Measurements from ENCODE around the gene EFEMP1. TPM values are rescaled to one million over a fixed set of nuclear protein-coding genes. Genes with fewer than 3 reads are reported as not detected.

The EFEMP1 gene
- total RNA-seq, 1 experiment from 2014 or later, result 9.4 TPM

DNA sequence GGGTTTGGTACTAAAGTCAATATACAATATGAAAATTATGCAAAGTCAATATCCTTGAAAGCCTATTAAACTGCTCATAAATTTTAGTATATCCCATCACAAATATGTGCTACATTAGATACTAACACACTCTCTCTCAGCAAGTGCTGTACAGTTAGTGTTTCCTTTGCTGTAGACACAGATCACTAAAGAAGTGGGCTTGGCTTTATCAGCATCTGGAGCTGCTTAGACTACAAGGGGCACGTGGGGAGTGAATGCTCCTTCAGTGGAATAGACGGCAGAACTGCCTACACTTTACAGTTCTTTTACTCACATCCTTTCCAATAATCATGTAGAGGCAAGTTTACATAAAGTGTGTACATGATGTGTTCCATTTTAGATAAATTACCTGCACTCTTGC, 26.0 kb upstream of the EFEMP1 start:
- no peaks in the 10 kb centered on the region for H3K27me3 ChIP-seq (ENCODE audit: control insufficient read depth, insufficient read depth, low read length)
- no peaks in the 10 kb centered on the region for H3K36me3 ChIP-seq (replicated peaks; ENCODE audit: control insufficient read depth, insufficient read depth, low read length)
- H3K4me3 ChIP-seq (ENCODE audit: insufficient read depth, low read depth, low read length), result no peak overlapping the region
- no peak for DNase-seq

DNA sequence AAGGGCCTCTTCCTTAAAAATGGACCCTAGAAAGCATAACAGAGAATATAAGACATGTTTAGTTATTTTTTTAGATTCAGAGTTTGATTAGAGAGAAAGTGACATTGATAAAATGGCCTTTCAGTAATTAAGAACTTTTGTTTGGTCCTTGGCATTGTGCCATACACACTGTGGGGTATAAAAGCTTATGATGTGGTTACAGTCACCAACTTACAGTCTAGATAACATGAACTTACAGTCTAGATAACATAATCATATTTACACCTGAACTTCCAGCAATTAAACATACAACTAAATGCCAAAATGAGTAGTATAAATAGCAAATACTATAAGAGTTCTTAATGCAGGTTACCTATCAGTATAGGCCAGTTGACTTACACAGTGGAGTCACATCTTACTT, 25.6 kb upstream of the EFEMP1 start:
- DNase-seq, result no peak
- no peaks in the 10 kb centered on the region for H3K27me3 ChIP-seq (ENCODE audit: control insufficient read depth, insufficient read depth, low read length)
- no peaks in the 10 kb centered on the region for H3K36me3 ChIP-seq (replicated peaks; ENCODE audit: control insufficient read depth, insufficient read depth, low read length)
- H3K4me3 ChIP-seq (ENCODE audit: insufficient read depth, low read depth, low read length), result no peak overlapping the region

DNA sequence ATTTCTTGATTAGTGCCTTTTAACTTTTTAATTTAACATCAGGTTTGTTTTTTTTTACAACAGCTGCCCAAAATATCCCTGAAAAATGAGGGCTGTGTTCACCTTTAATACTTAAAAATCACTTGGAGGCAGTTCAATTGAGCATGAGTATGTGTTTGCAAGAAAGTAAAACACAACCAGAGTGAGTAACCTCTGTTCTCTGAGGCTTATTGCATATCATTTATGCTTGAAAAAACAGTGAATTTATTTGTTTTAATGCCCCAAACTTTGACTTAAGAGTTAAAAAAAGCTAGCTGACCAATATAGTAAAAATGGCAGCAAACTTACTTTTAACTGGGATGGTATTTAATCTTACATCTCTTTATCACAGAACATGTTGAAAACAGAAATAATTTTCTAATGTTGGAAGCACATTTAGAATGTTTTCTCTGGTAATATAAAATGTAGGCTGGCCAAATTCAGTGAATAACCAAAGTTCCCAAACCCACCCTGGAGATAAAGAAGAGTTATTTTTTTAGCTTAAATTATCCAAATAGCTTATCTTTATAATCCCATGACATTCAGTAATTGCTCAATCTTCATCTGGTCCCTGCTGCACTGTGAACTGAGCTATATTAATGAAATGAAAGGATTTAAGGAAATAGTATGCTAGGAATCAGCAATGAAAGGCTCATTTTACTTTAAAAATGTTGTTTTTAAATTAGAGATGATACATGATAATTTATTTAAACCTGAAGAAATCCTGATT, 24.8 kb upstream of the EFEMP1 start:
- Histone ChIP-seq H3K36me3 (replicated peaks; ENCODE audit: control insufficient read depth, insufficient read depth, low read length) (no peaks in the 10 kb centered on the region), H3K4me3 (ENCODE audit: insufficient read depth, low read depth, low read length) (no peak overlapping the region), H3K27me3 (ENCODE audit: control insufficient read depth, insufficient read depth, low read length) (no peaks in the 10 kb centered on the region)
- no peak for DNase-seq

DNA sequence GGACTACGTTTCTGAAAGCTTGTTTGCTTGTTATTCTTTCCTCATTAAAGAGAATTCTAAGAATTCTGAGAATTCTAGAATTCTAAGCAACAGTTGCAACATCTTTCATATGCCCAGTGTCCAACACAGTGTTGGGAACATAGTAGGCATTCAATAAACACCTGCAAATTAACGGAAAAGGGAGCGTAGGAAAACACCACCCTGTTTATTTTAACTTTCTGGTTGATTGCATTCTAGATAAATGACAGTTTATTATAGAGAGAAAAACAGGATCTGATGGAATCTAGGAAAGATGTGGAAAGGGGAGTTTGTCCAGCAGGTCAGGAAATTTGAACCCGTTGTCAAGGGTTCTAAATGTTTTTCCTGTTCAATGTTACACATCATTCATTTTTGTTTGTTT, 24.2 kb upstream of the EFEMP1 start:
- DNase-seq, result no peak
- no peaks in the 10 kb centered on the region for H3K27me3 ChIP-seq (ENCODE audit: control insufficient read depth, insufficient read depth, low read length)
- no peak overlapping the region for H3K4me3 ChIP-seq (ENCODE audit: insufficient read depth, low read depth, low read length)
- no peaks in the 10 kb centered on the region for H3K36me3 ChIP-seq (replicated peaks; ENCODE audit: control insufficient read depth, insufficient read depth, low read length)

DNA sequence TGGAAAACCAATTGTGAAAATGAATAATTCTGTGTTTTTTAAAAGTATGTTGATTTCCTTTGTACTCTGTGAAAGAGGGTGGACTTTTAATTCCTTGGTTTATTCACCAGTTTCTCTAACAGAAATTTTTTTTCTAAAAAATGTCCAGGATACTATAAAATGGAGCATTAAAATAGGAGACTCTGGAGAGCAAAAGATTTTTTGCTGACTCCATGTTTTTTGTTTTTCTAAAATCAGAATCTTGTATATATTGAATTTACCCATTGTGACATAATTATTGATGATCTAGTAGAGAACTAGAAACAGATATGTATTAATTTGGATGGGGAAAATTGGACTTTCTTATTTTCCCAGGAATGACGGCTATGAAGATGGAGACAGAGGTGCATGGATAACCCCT, 23.2 kb upstream of the EFEMP1 start:
- H3K4me3 ChIP-seq (ENCODE audit: insufficient read depth, low read depth, low read length), result no peak overlapping the region
- no peak for DNase-seq
- no peaks in the 10 kb centered on the region for H3K36me3 ChIP-seq (replicated peaks; ENCODE audit: control insufficient read depth, insufficient read depth, low read length)
- no peaks in the 10 kb centered on the region for H3K27me3 ChIP-seq (ENCODE audit: control insufficient read depth, insufficient read depth, low read length)

DNA sequence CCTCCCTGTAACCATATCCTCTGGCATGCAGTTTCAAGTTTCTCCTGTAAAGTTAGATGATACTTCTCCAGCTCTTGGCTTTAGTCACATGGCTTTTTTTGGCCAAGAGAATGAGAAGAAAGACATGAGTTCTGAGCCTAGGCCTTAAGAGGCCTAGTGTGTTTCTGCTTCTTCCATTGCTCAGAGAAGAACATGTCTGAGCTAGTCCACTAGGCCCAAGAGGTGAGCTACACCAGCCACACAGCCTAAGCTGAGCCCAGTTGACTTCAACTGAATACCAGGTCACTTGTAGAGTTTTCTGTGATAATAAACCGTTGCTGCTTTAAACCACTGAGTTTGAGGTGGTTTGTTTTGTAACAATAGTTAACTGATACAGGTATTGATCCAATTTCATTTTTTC, 19.9 kb upstream of the EFEMP1 start:
- H3K27me3 ChIP-seq (ENCODE audit: control insufficient read depth, insufficient read depth, low read length), result no peaks in the 10 kb centered on the region
- no peak overlapping the region for H3K4me3 ChIP-seq (ENCODE audit: insufficient read depth, low read depth, low read length)
- H3K36me3 ChIP-seq (replicated peaks; ENCODE audit: control insufficient read depth, insufficient read depth, low read length), result no peaks in the 10 kb centered on the region
- no peak for DNase-seq

DNA sequence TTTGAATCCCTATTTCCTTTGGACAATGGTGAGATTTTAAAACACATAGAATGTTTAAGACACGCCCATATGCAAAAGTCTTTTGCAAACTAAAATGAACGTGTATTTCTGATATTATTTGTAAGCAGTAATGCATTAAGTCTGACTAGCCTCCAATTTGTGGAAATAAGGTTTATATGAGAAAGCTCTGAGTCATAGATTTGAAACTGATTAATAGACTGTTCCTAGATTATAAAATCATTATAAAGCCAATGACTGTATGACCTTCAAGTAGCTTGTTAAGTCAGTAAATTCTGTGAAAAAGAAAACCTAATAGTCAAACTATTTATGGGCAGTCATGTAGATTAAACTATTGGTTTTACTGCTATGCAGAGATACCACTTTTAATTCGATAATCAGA, 12.8 kb upstream of the EFEMP1 start:
- Histone ChIP-seq H3K4me3 (ENCODE audit: insufficient read depth, low read depth, low read length) (no peak overlapping the region), H3K27me3 (ENCODE audit: control insufficient read depth, insufficient read depth, low read length) (no peaks in the 10 kb centered on the region), H3K36me3 (replicated peaks; ENCODE audit: control insufficient read depth, insufficient read depth, low read length) (no peaks in the 10 kb centered on the region)
- DNase-seq, result no peak

DNA sequence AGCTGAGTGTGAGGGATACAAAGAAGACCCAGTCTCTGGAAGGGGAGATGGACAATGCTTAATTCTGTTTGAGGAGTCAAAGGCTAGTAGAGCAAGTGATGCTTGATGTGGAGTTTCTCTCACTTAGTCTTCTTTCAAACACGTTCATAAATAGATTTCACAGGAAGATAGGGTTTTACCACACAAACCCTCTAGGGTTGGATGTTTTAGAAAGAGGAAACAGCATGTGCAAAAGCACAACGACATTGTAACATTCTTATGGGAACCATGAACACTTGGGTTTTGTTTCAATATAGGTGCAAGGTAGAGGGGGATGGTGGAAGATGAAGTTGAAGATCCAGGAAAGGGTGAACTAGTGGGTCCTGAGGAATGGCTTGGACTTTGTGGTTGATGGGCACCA, 10.8 kb upstream of the EFEMP1 start:
- DNase-seq, result no peak
- Histone ChIP-seq H3K27me3 (ENCODE audit: control insufficient read depth, insufficient read depth, low read length) (no peaks in the 10 kb centered on the region), H3K4me3 (ENCODE audit: insufficient read depth, low read depth, low read length) (no peak overlapping the region), H3K36me3 (replicated peaks; ENCODE audit: control insufficient read depth, insufficient read depth, low read length) (no peaks in the 10 kb centered on the region)

DNA sequence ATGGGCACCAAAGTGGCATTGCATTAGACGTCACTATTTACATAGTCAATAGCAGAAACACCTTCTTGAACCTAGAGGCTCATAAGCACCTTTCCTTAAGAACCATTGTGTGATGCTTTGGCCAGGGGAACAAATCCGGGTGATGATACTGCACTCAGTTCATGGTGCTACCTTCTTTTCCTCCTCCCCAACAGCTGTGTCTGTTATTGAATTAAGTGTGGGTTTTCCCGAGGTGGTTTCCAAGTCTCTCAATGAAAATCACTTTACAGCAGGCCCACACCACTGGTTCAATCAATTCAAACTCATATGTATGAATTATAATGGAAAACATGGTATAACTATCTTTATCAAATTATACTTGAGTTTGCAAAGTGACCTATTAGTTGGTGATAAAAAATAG, 9.3 kb upstream of the EFEMP1 start:
- DNase-seq, result no peak
- H3K4me3 ChIP-seq (ENCODE audit: insufficient read depth, low read depth, low read length), result no peak overlapping the region

DNA sequence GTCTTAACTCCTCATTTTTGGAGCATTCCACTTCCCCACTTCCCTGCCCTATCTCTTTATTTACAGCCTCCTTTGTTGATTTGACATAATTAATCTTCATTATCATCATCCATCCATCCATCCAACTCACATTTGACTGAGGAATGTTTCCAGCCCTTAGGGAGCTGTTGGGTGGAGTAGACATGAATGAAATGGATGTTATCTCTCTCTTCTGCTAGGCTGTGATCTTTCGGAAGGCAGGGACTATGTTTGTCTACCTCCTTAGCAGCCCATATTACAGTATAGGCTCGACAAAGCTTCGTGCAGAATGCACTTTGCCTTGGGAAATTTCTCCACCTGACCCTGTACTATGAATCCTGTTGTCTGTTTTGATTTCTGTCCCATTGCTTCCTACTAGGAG, 7.7 kb upstream of the EFEMP1 start:
- Histone ChIP-seq H3K27me3 (ENCODE audit: control insufficient read depth, insufficient read depth, low read length) (no peaks in the 10 kb centered on the region), H3K4me3 (ENCODE audit: insufficient read depth, low read depth, low read length) (no peak overlapping the region), H3K36me3 (replicated peaks; ENCODE audit: control insufficient read depth, insufficient read depth, low read length) (no peaks in the 10 kb centered on the region)
- no peak for DNase-seq

More for the DNA sequence above, 9.3 kb upstream of the EFEMP1 start:
- no peaks in the 10 kb centered on the region for H3K27me3 ChIP-seq (ENCODE audit: control insufficient read depth, insufficient read depth, low read length)
- no peaks in the 10 kb centered on the region for H3K36me3 ChIP-seq (replicated peaks; ENCODE audit: control insufficient read depth, insufficient read depth, low read length)

DNA sequence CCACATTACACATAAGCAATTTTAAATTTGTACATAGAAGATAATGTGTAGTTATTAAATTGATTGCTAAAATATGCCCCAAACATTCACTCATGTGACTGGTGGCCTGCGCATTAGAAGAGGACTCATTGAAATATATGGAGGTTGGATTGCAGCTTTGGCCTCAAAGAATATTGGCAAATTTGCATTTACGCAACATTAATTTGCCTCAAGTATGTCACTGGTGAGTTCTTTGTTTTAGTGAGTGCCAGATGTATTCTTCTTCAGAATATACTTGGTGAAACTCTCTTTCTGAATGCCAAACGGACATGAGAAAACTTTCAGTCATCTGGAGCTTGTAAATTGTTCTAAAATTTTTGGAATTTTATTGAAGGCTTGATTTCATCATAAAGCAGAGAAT, 5.9 kb upstream of the EFEMP1 start:
- Histone ChIP-seq H3K27me3 (ENCODE audit: control insufficient read depth, insufficient read depth, low read length) (peaks cover 9% of the 10 kb centered on the region), H3K4me3 (ENCODE audit: insufficient read depth, low read depth, low read length) (no peak overlapping the region), H3K36me3 (replicated peaks; ENCODE audit: control insufficient read depth, insufficient read depth, low read length) (no peaks in the 10 kb centered on the region)
- DNase-seq, result no peak

DNA sequence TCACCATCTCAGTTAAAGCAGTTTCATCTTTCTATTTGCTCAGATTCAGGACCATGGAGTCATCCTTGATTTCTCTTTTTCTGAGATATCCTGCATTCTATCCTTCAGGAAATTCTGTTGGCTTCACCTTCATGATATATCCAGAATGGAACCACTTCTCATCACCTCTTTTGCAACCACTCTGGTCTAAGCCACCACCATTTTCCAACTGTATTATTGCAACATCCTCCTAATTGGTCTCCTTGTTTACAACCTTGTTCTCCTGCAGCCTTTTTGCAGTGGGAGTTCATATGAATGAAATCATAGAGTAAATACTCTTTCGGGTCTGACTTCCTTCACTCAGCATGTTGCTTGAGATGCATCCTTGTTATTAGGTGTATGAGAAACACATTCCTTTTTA, 3.4 kb upstream of the EFEMP1 start:
- DNase-seq, result no peak
- Histone ChIP-seq H3K36me3 (replicated peaks; ENCODE audit: control insufficient read depth, insufficient read depth, low read length) (no peaks in the 10 kb centered on the region), H3K27me3 (ENCODE audit: control insufficient read depth, insufficient read depth, low read length) (peaks cover 27% of the 10 kb centered on the region)

DNA sequence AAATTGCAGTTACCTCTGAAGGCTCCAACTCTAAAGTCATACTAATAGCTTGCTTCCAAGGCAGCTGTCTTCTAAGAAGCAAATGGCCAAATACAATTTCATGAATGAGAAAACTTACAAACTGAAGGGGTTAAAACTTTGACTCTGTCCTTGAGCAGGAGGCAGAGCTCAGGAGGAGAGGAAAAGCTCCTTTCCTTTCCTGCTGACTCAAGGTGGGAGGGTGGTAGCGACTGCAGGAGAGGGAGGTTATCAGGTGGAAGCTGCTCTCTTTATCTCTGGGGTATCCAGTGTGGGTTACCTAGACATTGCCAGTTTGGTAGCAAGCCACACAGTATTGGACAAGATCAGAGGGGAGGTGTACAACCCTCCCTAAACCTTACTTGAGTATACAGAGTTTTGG, 2.7 kb upstream of the EFEMP1 start:
- DNase-seq, result peak; percentile 59
- no peaks in the 10 kb centered on the region for H3K36me3 ChIP-seq (replicated peaks; ENCODE audit: control insufficient read depth, insufficient read depth, low read length)
- H3K4me3 ChIP-seq (ENCODE audit: insufficient read depth, low read depth, low read length), result no peak overlapping the region
- H3K27me3 ChIP-seq (ENCODE audit: control insufficient read depth, insufficient read depth, low read length), result peaks cover 27% of the 10 kb centered on the region

More for the DNA sequence above, 3.4 kb upstream of the EFEMP1 start:
- H3K4me3 ChIP-seq (ENCODE audit: insufficient read depth, low read depth, low read length), result no peak overlapping the region

DNA sequence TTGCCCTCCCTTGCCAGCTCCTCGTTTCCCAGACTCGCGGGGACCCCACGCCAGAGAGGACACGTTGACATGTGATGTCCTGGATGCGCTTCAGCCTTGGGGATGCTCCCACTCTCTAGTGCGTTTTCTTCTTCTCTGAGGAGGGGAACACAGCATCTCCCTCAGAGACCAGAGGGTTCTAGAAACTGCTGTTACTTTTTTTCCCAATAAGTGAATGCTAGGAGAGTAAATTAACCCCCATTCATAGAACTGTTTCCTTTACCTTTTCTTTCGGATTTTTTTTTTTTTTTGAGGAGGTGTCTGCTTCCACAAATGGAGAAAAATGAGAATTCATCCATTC, 370 bp upstream of the EFEMP1 start:
- Histone ChIP-seq H3K4me3 (ENCODE audit: insufficient read depth, low read depth, low read length) (peak overlapping the region; percentile 61), H3K36me3 (replicated peaks; ENCODE audit: control insufficient read depth, insufficient read depth, low read length) (no peaks in the 10 kb centered on the region), H3K27me3 (ENCODE audit: control insufficient read depth, insufficient read depth, low read length) (peaks cover 27% of the 10 kb centered on the region)
- no peak for DNase-seq

DNA sequence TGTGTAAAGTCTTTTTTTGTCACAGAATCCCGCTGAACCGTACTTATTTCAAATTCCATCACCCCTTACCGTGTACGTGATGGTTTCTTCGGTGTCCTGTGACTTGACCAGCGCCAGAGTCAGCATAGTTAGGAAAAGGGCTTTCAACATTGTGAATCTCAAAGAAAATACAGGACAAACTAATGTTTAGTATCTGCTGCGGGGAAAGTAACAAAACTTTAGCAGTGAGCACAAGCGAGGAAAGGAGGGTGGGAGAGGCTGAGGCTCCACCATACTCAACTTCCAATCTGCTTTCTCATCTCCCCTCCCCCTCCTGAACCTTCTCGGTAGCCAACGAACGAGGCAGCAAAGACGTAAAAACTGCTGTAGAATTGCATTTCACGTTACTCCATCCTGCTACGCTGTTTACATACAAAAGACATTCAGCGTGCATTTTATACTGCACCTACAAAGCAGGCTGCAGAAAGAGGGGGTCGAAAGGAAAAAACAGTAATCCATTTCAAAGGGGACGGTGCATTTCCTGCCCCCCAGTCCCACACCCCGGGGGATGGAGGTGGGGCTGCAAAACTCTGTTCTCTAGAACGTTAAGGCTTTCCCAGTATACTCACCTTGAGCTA, 1.2 kb downstream of the EFEMP1 start:
- H3K36me3 ChIP-seq (replicated peaks; ENCODE audit: control insufficient read depth, insufficient read depth, low read length), result no peaks in the 10 kb centered on the region

More for the DNA sequence above, 1.2 kb downstream of the EFEMP1 start:
- DNase-seq, result peak; percentile 58
- Histone ChIP-seq H3K4me3 (ENCODE audit: insufficient read depth, low read depth, low read length) (peak overlapping the region; percentile 61), H3K27me3 (ENCODE audit: control insufficient read depth, insufficient read depth, low read length) (peaks cover 27% of the 10 kb centered on the region)
